Neural progenitor cell (in vitro differentiated cells): ENCODE results near the gene SNCAIP. TPM values are rescaled to one million over a fixed set of nuclear protein-coding genes. Genes with fewer than 3 reads are reported as not detected.
A peak's percentile ranks its signal among the peaks of the same experiment; 100 is the strongest.

ENCODE experiments used
- DNase-seq: peaks from one replicate; pipeline ENCODE4 v3.0.0-alpha.2; 2016; ENCODE audit warnings: low spot score
- H2AFZ ChIP-seq: fragments of 200-600 bp; sonication (generic); replicated peaks from 2 replicates; pipeline ENCODE4 v1.6.1; 2016; ENCODE audit warnings: antibody characterized with exemption
- H3F3A ChIP-seq: fragments of 200-600 bp; sonication (generic); 2 replicates; pipeline ENCODE4 v1.6.1; 2016; ENCODE audit warnings: antibody characterized with exemption, low read depth
- H3K27ac ChIP-seq: fragments of 200-600 bp; sonication (generic); 2 replicates; pipeline ENCODE4 v1.5.1; 2016; ENCODE audit warnings: mild to moderate bottlenecking
- H3K27me3 ChIP-seq: fragments of 200-600 bp; sonication (generic); 2 replicates; pipeline ENCODE4 v1.6.1; 2016; ENCODE audit warnings: mild to moderate bottlenecking, moderate library complexity
- H3K36me3 ChIP-seq: fragments of 200-600 bp; sonication (generic); 2 replicates; pipeline ENCODE4 v1.5.1; 2016
- H3K4me1 ChIP-seq: fragments of 200-600 bp; sonication (generic); 2 replicates; pipeline ENCODE4 v1.6.1; 2016; ENCODE audit warnings: mixed run types
- H3K4me2 ChIP-seq: fragments of 200-600 bp; sonication (generic); 2 replicates; pipeline ENCODE4 v1.6.1; 2016
- H3K4me3 ChIP-seq: fragments of 200-600 bp; sonication (generic); 2 replicates; pipeline ENCODE4 v1.5.1; 2016
- H3K79me2 ChIP-seq: fragments of 200-600 bp; sonication (generic); 2 replicates; pipeline ENCODE4 v1.6.1; 2016; ENCODE audit warnings: low read depth
- H3K9ac ChIP-seq: fragments of 200-600 bp; sonication (generic); 2 replicates; pipeline ENCODE4 v1.6.1; 2016
- H3K9me3 ChIP-seq: fragments of 200-600 bp; sonication (generic); 2 replicates; pipeline ENCODE4 v1.5.1; 2016; ENCODE audit warnings: low read depth
- H4K20me1 ChIP-seq: fragments of 200-600 bp; sonication (generic); 2 replicates; pipeline ENCODE4 v1.6.1; 2016; ENCODE audit warnings: low read depth
- H3K27ac Mint-ChIP-seq: 3 replicates; pipeline ENCODE4 v1.8.0; 2021; ENCODE audit warnings: mixed read lengths
- H3K27me3 Mint-ChIP-seq: 2 replicates; pipeline ENCODE4 v1.8.0; 2022; ENCODE audit warnings: low read depth, mild to moderate bottlenecking, inconsistent platforms, moderate library complexity, mixed read lengths; ENCODE audit not compliant: insufficient read depth
- H3K36me3 Mint-ChIP-seq: 3 replicates; pipeline ENCODE4 v1.8.0; 2021; ENCODE audit warnings: mixed read lengths
- H3K4me1 Mint-ChIP-seq: 3 replicates; pipeline ENCODE4 v1.8.0; 2021; ENCODE audit warnings: mixed read lengths
- H3K4me3 Mint-ChIP-seq: 3 replicates; pipeline ENCODE4 v1.8.0; 2021; ENCODE audit warnings: mild to moderate bottlenecking, moderate library complexity, mixed read lengths
- H3K9me3 Mint-ChIP-seq: 3 replicates; pipeline ENCODE4 v1.8.0; 2020; ENCODE audit warnings: mixed read lengths
- CTCF ChIP-seq: fragments of 200-600 bp; sonication (generic); IDR thresholded peaks from 2 replicates; pipeline ENCODE4 v1.5.1; 2017; ENCODE audit warnings: antibody characterized with exemption, mild to moderate bottlenecking
- EZH2 ChIP-seq: fragments of 200-600 bp; sonication (generic); IDR thresholded peaks from 2 replicates; pipeline ENCODE4 v1.6.1; 2017; ENCODE audit warnings: antibody characterized with exemption, mild to moderate bottlenecking, moderate library complexity
- EZH2phosphoT487 ChIP-seq: fragments of 200-600 bp; sonication (generic); IDR thresholded peaks from 2 replicates; pipeline ENCODE4 v1.6.1; 2017; ENCODE audit warnings: antibody characterized with exemption
- total RNA-seq: library from RNA; depleted of rRNA; stranded (reverse); fragments of >200 nt; gene quantifications from 2 replicates; pipeline ENCODE4 v1.2.3, GENCODE V29; 2015; ENCODE audit warnings: low replicate concordance

The SNCAIP gene
- total RNA-seq, 1 donor from 2014 or later = 4.8 TPM

- Mint-ChIP-seq H3K36me3 (no peaks in the 10 kb centered on the region), H3K9me3 (no peaks in the 10 kb centered on the region), H3K4me3 (peak overlapping the region; percentile 98), H3K27ac (peak overlapping the region; percentile 50), H3K4me1 (peaks cover 18% of the 10 kb centered on the region), H3K27me3 (peaks cover 17% of the 10 kb centered on the region)
- no peaks in the 10 kb centered on the region for H3K79me2 ChIP-seq
- H3K27me3 ChIP-seq = peaks cover 52% of the 10 kb centered on the region
- peak overlapping the region; percentile 97 for H2AFZ ChIP-seq
- peak overlapping the region; percentile 87 for H3K4me3 ChIP-seq
- peak overlapping the region; percentile 90 for H3K4me2 ChIP-seq
- TF ChIP-seq EZH2phosphoT487 = no peak
- TF ChIP-seq EZH2 = peak; percentile 9
- no peaks in the 10 kb centered on the region for H4K20me1 ChIP-seq
- peaks cover 20% of the 10 kb centered on the region for H3K4me1 ChIP-seq
- peaks cover 23% of the 10 kb centered on the region for H3F3A ChIP-seq
- H3K9ac ChIP-seq = no peak overlapping the region
- no peak overlapping the region for H3K27ac ChIP-seq
- no peaks in the 10 kb centered on the region for H3K9me3 ChIP-seq
- no peaks in the 10 kb centered on the region for H3K36me3 ChIP-seq
- DNase-seq = peak; percentile 64
Observed at GRCh38 chr5:122312591-122313406, 762 bp downstream of the SNCAIP start.

GRCh38 chr5:122314036-122314435 is 2.0 kb downstream of the SNCAIP start:
- H3K4me1 Mint-ChIP-seq = peaks cover 18% of the 10 kb centered on the region
- Histone ChIP-seq H3K27ac (no peak overlapping the region), H3K79me2 (no peaks in the 10 kb centered on the region), H3K4me3 (no peak overlapping the region), H3K9me3 (no peaks in the 10 kb centered on the region), H2AFZ (no peak overlapping the region), H3K4me1 (peaks cover 20% of the 10 kb centered on the region), H3K9ac (no peak overlapping the region), H3K36me3 (no peaks in the 10 kb centered on the region), H3K27me3 (peaks cover 52% of the 10 kb centered on the region), H3K4me2 (no peak overlapping the region), H4K20me1 (no peaks in the 10 kb centered on the region), H3F3A (peaks cover 23% of the 10 kb centered on the region)
- H3K4me3 Mint-ChIP-seq = no peak overlapping the region
- no peaks in the 10 kb centered on the region for H3K36me3 Mint-ChIP-seq
- H3K27ac Mint-ChIP-seq = no peak overlapping the region
- no peaks in the 10 kb centered on the region for H3K9me3 Mint-ChIP-seq
- DNase-seq = no peak
- TF ChIP-seq CTCF (no peak), EZH2phosphoT487 (no peak), EZH2 (no peak)
- peaks cover 17% of the 10 kb centered on the region for H3K27me3 Mint-ChIP-seq

GRCh38 chr5:122315521-122315920 is 3.5 kb downstream of the SNCAIP start:
- Histone ChIP-seq H3K9ac (no peak overlapping the region), H3K79me2 (no peaks in the 10 kb centered on the region), H3K4me1 (peaks cover 20% of the 10 kb centered on the region), H3K4me3 (no peak overlapping the region), H3K4me2 (no peak overlapping the region), H2AFZ (no peak overlapping the region), H4K20me1 (no peaks in the 10 kb centered on the region), H3K27me3 (peaks cover 45% of the 10 kb centered on the region), H3F3A (peaks cover 20% of the 10 kb centered on the region), H3K9me3 (no peaks in the 10 kb centered on the region), H3K36me3 (no peaks in the 10 kb centered on the region), H3K27ac (no peak overlapping the region)
- H3K9me3 Mint-ChIP-seq = no peaks in the 10 kb centered on the region
- no peak for TF ChIP-seq EZH2
- TF ChIP-seq EZH2phosphoT487 = no peak
- TF ChIP-seq CTCF = no peak
- no peaks in the 10 kb centered on the region for H3K36me3 Mint-ChIP-seq
- H3K27ac Mint-ChIP-seq = no peak overlapping the region
- no peak for DNase-seq
- peaks cover 17% of the 10 kb centered on the region for H3K27me3 Mint-ChIP-seq
- no peak overlapping the region for H3K4me3 Mint-ChIP-seq
- H3K4me1 Mint-ChIP-seq = peaks cover 18% of the 10 kb centered on the region

GRCh38 chr5:122316656-122317055 is 4.6 kb downstream of the SNCAIP start:
- Mint-ChIP-seq H3K27ac (no peak overlapping the region), H3K9me3 (no peaks in the 10 kb centered on the region), H3K36me3 (no peaks in the 10 kb centered on the region), H3K4me1 (peaks cover 12% of the 10 kb centered on the region), H3K4me3 (no peak overlapping the region), H3K27me3 (peaks cover 13% of the 10 kb centered on the region)
- H3K36me3 ChIP-seq = no peaks in the 10 kb centered on the region
- no peak for DNase-seq
- TF ChIP-seq CTCF = no peak
- TF ChIP-seq EZH2phosphoT487 = no peak
- no peak for TF ChIP-seq EZH2
- no peak overlapping the region for H3K9ac ChIP-seq
- H3K4me2 ChIP-seq = no peak overlapping the region
- H3K79me2 ChIP-seq = no peaks in the 10 kb centered on the region
- H3K27ac ChIP-seq = no peak overlapping the region
- no peak overlapping the region for H2AFZ ChIP-seq
- H3F3A ChIP-seq = peaks cover 10% of the 10 kb centered on the region
- no peak overlapping the region for H3K4me3 ChIP-seq
- peaks cover 33% of the 10 kb centered on the region for H3K27me3 ChIP-seq
- H4K20me1 ChIP-seq = no peaks in the 10 kb centered on the region
- H3K4me1 ChIP-seq = peaks cover 16% of the 10 kb centered on the region
- H3K9me3 ChIP-seq = no peaks in the 10 kb centered on the region
